IMR-90 (cell line): ENCODE data around the gene PRAC2. TPM values are rescaled to one million over a fixed set of nuclear protein-coding genes. Genes with fewer than 3 reads are reported as not detected.

Experiments used
- ATAC-seq: fragments of 200-7000 bp; cut with Tn5 transposase; 2 replicates; pipeline ENCODE4 v1.9.1; 2020; ENCODE audit warnings: low read depth, mild to moderate bottlenecking, moderate library complexity
- BruUV-seq: library from RNA; stranded (reverse); fragments of 400-500 nt; replicated peaks from 2 replicates; lab custom pipeline; 2021; lab: Mats Ljungman, UMichigan
- CTCF ChIA-PET: fragments of 300-600 bp; formaldehyde crosslinking; extraction: SDS; loops from one replicate; lab custom pipeline; 2021; ENCODE audit warnings: antibody characterized with exemption; lab: Yijun Ruan, JAX
- POLR2A ChIA-PET: fragments of 300-600 bp; sonication (Branson Sonifier 250); formaldehyde crosslinking; loops from one replicate; lab custom pipeline; 2022; ENCODE audit warnings: antibody characterized with exemption; ENCODE audit not compliant: unreplicated experiment; lab: Charles Lee
- DNase-seq: peaks from one replicate; pipeline ENCODE4 v3.0.0; 2013
- H2AFZ ChIP-seq: replicated peaks from 2 replicates; pipeline ENCODE3; 2013; ENCODE audit warnings: low read length, mild to moderate bottlenecking; ENCODE audit not compliant: poor library complexity
- H2AK5ac ChIP-seq: 2 replicates; pipeline ENCODE4 v1.6.1; 2013; ENCODE audit warnings: low read depth, low read length, inconsistent platforms
- H2AK9ac ChIP-seq: replicated peaks from 2 replicates; pipeline ENCODE3; 2013; ENCODE audit warnings: mild to moderate bottlenecking, low read depth, low read length, moderate library complexity; ENCODE audit not compliant: poor library complexity
- H2BK120ac ChIP-seq: 2 replicates; pipeline ENCODE4 v1.6.1; 2013; ENCODE audit warnings: low read depth, low read length, inconsistent platforms
- H2BK15ac ChIP-seq: 3 replicates; pipeline ENCODE4 v1.6.1; 2013; ENCODE audit warnings: low read depth, low read length, inconsistent platforms
- H2BK20ac ChIP-seq: 2 replicates; pipeline ENCODE4 v1.6.1; 2013; ENCODE audit warnings: low read depth, mild to moderate bottlenecking, inconsistent platforms, low read length, moderate library complexity
- H2BK5ac ChIP-seq: 2 replicates; pipeline ENCODE4 v1.6.1; 2013; ENCODE audit warnings: mild to moderate bottlenecking, low read depth, low read length, inconsistent platforms; ENCODE audit not compliant: poor library complexity, severe bottlenecking
- H3K14ac ChIP-seq: replicated peaks from 2 replicates; pipeline ENCODE4 v1.6.1; 2013; ENCODE audit warnings: low read depth, low read length, inconsistent platforms
- H3K18ac ChIP-seq: 2 replicates; pipeline ENCODE4 v1.6.1; 2013; ENCODE audit warnings: low read depth, low read length, control low read depth
- H3K23ac ChIP-seq: 2 replicates; pipeline ENCODE4 v1.6.1; 2013; ENCODE audit warnings: low read depth, low read length, inconsistent platforms
- H3K27ac ChIP-seq: 2 replicates; pipeline ENCODE4 v1.5.1; 2013; ENCODE audit warnings: mild to moderate bottlenecking, control low read depth, low read length; ENCODE audit not compliant: insufficient read depth
- H3K27me3 ChIP-seq: 2 replicates; pipeline ENCODE4 v1.6.1; 2013; ENCODE audit warnings: low read length; ENCODE audit not compliant: control insufficient read depth, insufficient read depth
- H3K36me3 ChIP-seq: 2 replicates; pipeline ENCODE4 v1.6.1; 2013; ENCODE audit warnings: low read length, mixed read lengths; ENCODE audit not compliant: control insufficient read depth, insufficient read depth
- H3K4ac ChIP-seq: 2 replicates; pipeline ENCODE4 v1.6.1; 2013; ENCODE audit warnings: low read depth, low read length, inconsistent platforms
- H3K4me1 ChIP-seq: 2 replicates; pipeline ENCODE4 v1.6.1; 2013; ENCODE audit warnings: low read length, mixed read lengths; ENCODE audit not compliant: control insufficient read depth, insufficient read depth
- H3K4me2 ChIP-seq: 2 replicates; pipeline ENCODE4 v1.6.1; 2013; ENCODE audit warnings: low read depth, mild to moderate bottlenecking, control low read depth, low read length, moderate library complexity
- H3K4me3 ChIP-seq: 2 replicates; pipeline ENCODE4 v1.5.1; 2013; ENCODE audit warnings: low read depth, mild to moderate bottlenecking, control low read depth, low read length, moderate library complexity; ENCODE audit not compliant: insufficient read depth
- H3K56ac ChIP-seq: 2 replicates; pipeline ENCODE4 v1.6.1; 2013; ENCODE audit warnings: low read length, inconsistent platforms; ENCODE audit not compliant: insufficient read depth; ENCODE audit errors: extremely low read depth
- H3K79me1 ChIP-seq, 2 experiments: 2 replicates each; pipeline ENCODE4 v1.6.1; 2013; ENCODE audit warnings: low read length in 2 of 2, inconsistent platforms in 1 of 2, low read depth in 1 of 2
- H3K9ac ChIP-seq: 2 replicates; pipeline ENCODE4 v1.6.1; 2013; ENCODE audit warnings: low read depth, low read length, control low read depth
- H3K9me1 ChIP-seq: 2 replicates; pipeline ENCODE4 v1.6.1; 2013; ENCODE audit warnings: low read length, inconsistent platforms; ENCODE audit not compliant: insufficient read depth
- H3K9me3 ChIP-seq: 2 replicates; pipeline ENCODE4 v1.6.1; 2013; ENCODE audit warnings: low read length; ENCODE audit not compliant: control insufficient read depth, insufficient read depth
- H4K20me1 ChIP-seq: 2 replicates; pipeline ENCODE4 v1.6.1; 2013; ENCODE audit warnings: low read length, inconsistent platforms; ENCODE audit not compliant: insufficient read depth
- H4K5ac ChIP-seq: 2 replicates; pipeline ENCODE4 v1.6.1; 2013; ENCODE audit warnings: mild to moderate bottlenecking, low read depth, low read length, control low read depth
- H4K8ac ChIP-seq, 2 experiments: 2 replicates each; pipeline ENCODE4 v1.6.1; 2013; ENCODE audit warnings: low read depth in 2 of 2, low read length in 2 of 2, control low read depth in 1 of 2, inconsistent platforms in 1 of 2
- H4K91ac ChIP-seq: 2 replicates; pipeline ENCODE4 v1.6.1; 2013; ENCODE audit warnings: low read depth, low read length, inconsistent platforms; ENCODE audit not compliant: insufficient read depth
- MAFK ChIP-seq: IDR thresholded peaks from 2 replicates; pipeline ENCODE4 v1.6.1; 2012; ENCODE audit warnings: low read depth, low read length, improper control_type of control experiment
- RCOR1 ChIP-seq: IDR thresholded peaks from 2 replicates; pipeline ENCODE4 v1.6.1; 2012; ENCODE audit warnings: mild to moderate bottlenecking, low read length, improper control_type of control experiment; ENCODE audit not compliant: insufficient replicate concordance
- SMC3 ChIP-seq: fragments of 150-350 bp; IDR thresholded peaks from 2 replicates; pipeline ENCODE4 v1.6.1; 2016; ENCODE audit warnings: low read depth, mild to moderate bottlenecking, antibody characterized with exemption, low read length, moderate library complexity
- WGBS, 2 experiments: methylation state at CpG; one replicate each; pipeline versions ENCODE4 v1.1.5 to v1.1.7; 2013; ENCODE audit warnings: missing lambda C conversion rate in 2 of 2; ENCODE audit not compliant: insufficient read length in 1 of 2; ENCODE audit errors: extremely low coverage in 2 of 2; 5-methylcytosine and 5-hydroxymethylcytosine counted together
- dilution Hi-C: fragments of 300-500 bp; cut with HindIII; formaldehyde crosslinking; loops from one replicate; pipeline ENCODE4 v1.14.3; 2018; ENCODE audit warnings: low sequenced_read_pairs; ENCODE audit not compliant: unreplicated experiment
- in situ Hi-C: fragments of 300-500 bp; cut with MboI; formaldehyde crosslinking; loops from 3 replicates; pipeline ENCODE4 v1.14.3; 2019; ENCODE audit warnings: low sequenced_read_pairs, inconsistent platforms, mixed read lengths
- intact Hi-C: fragments of 100-400 bp; cut with micrococcal nuclease; formaldehyde crosslinking; loops from 2 replicates; pipeline ENCODE4 v1.10.0; 2022
- polyA plus RNA-seq, 3 experiments: library from polyadenylated mRNA; depleted of rRNA; stranded (reverse); fragments of >200 nt; gene quantifications; 2 replicates each; pipeline ENCODE4 v1.2.3, GENCODE V29; 2012; ENCODE audit warnings: low replicate concordance in 1 of 3
- total RNA-seq: library from RNA; depleted of rRNA; stranded (reverse); fragments of >200 nt; gene quantifications from 2 replicates; pipeline ENCODE4 v1.2.3, GENCODE V29; 2012

Gene PRAC2
- total and polyA plus RNA-seq, 2 of the 4 experiments (the other 2 are of a cell fraction) = not detected

GRCh38 chr17:48770954-48771353, 48.0 kb downstream of the PRAC2 start:
- H3K18ac ChIP-seq = no peak overlapping the region
- no peaks in the 10 kb centered on the region for H3K4me1 ChIP-seq
- CTCF ChIA-PET = no interaction called here
- no peak overlapping the region for H2BK15ac ChIP-seq
- H3K14ac ChIP-seq = no peak overlapping the region
- H3K4ac ChIP-seq = no peak overlapping the region
- H3K27me3 ChIP-seq = peaks cover 53% of the 10 kb centered on the region
- H4K91ac ChIP-seq = no peak overlapping the region
- POLR2A ChIA-PET = no interaction called here
- dilution Hi-C loops = no loop called here
- BruUV-seq = no TSS peak
- no peak overlapping the region for H3K4me2 ChIP-seq
- H4K5ac ChIP-seq = no peak overlapping the region
- no peak overlapping the region for H3K56ac ChIP-seq
- no peak overlapping the region for H3K23ac ChIP-seq
- no peak overlapping the region for H2BK20ac ChIP-seq
- no peaks in the 10 kb centered on the region for H3K9me3 ChIP-seq
- H4K20me1 ChIP-seq = no peaks in the 10 kb centered on the region
- no peak overlapping the region for H2AFZ ChIP-seq
- no peak overlapping the region for H4K8ac ChIP-seq
- intact Hi-C loops = no loop called here
- ATAC-seq (no peak), DNase-seq (no peak)
- no peak overlapping the region for H2AK5ac ChIP-seq
- in situ Hi-C loops = loop anchor here (25.0 kb wide), 1 partner anchor 384 kb away; no protein-coding TSS in a partner anchor
- no peak overlapping the region for H2BK120ac ChIP-seq
- WGBS, 2 experiments = 30% methylated on average over 2 of the region's 3 CpGs; no CpG with 5 or more reads in 1 of the 2 experiments
- H3K9me1 ChIP-seq = no peaks in the 10 kb centered on the region
- no peak overlapping the region for H2AK9ac ChIP-seq
- H2BK5ac ChIP-seq = no peak overlapping the region
- no peak overlapping the region for H3K4me3 ChIP-seq
- no peak overlapping the region for H3K27ac ChIP-seq
- no peak overlapping the region for H3K9ac ChIP-seq
- TF ChIP-seq RCOR1 = no peak
- no peak for TF ChIP-seq SMC3
- no peak for TF ChIP-seq MAFK
- H3K79me1 ChIP-seq = no peaks in the 10 kb centered on the region
- no peaks in the 10 kb centered on the region for H3K36me3 ChIP-seq
